GM18499 (cell line): ENCODE measurements around the gene ZNF397.
"Not testable (repeated sequence)": the region's sequence is repeated elsewhere in the genome, so short reads cannot be mapped to it uniquely, and the experiment has no call there.

Source experiments
- ATAC-seq: cut with Tn5 transposase; IDR thresholded peaks from one replicate; pipeline ENCODE4 v1.9.1; 2021; ENCODE audit warnings: moderate number of reproducible peaks; ENCODE audit not compliant: insufficient read depth, unreplicated experiment

Gene ZNF397

GRCh38 chr18:35240664-35241447 is at the start of gene ZNF397:
ZNF397 (plus strand) TSS chr18:35241034; CDS start chr18:35242471, 1,437 bp downstream.
- ATAC-seq = peak; percentile 87

GRCh38 chr18:35191698-35192025 is 49.2 kb upstream of the ZNF397 start:
- ATAC-seq = no peak

- no peak for ATAC-seq
These were observed 48.4 kb upstream of the ZNF397 start for GRCh38 chr18:35192415-35192814.

GRCh38 chr18:35193316-35193715 is 47.5 kb upstream of the ZNF397 start:
- ATAC-seq = no peak

DNA sequence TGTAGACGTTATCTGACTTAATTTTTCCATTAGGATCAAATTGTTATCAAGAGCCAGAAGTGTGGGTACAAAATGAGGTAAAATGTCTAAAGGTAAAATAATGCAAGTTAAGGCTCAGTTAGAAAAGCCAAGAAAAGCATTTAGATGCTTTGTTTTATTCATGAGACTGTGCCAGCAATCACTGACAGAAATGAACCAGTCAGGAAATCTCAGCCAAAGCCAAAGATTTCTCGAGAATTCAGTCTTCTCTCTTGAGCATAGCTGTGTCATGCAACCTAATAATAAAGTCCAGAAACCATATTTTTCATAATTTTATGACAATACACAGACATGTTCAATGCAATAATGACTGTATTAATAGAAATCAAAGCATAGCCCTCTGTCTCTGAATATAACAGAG is 43.5 kb upstream of the ZNF397 start:
- no peak for ATAC-seq

- no peak for ATAC-seq
These were observed 39.4 kb upstream of the ZNF397 start for GRCh38 chr18:35201256-35201931.

DNA sequence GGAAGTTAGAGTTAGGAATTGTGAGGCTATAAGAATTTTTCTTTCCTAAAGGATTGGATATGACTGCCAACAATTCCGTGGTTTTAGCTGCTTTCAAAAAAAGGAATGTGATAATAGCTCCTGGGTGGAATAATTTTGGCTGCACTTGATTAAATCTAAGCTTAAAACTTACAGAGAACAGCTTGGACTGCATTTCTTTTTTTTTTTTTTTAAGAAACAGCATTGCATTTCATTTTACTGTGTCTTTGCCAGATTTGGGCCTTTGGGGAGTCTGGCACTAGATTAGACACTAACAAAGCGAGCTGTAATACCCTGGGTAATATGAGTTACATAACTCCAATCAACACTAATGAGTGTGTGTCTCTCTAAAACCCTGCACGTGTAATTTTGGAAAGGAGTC is 37.8 kb upstream of the ZNF397 start:
- ATAC-seq = no peak

GRCh38 chr18:35205199-35205712 is 35.6 kb upstream of the ZNF397 start:
- ATAC-seq = no peak

DNA sequence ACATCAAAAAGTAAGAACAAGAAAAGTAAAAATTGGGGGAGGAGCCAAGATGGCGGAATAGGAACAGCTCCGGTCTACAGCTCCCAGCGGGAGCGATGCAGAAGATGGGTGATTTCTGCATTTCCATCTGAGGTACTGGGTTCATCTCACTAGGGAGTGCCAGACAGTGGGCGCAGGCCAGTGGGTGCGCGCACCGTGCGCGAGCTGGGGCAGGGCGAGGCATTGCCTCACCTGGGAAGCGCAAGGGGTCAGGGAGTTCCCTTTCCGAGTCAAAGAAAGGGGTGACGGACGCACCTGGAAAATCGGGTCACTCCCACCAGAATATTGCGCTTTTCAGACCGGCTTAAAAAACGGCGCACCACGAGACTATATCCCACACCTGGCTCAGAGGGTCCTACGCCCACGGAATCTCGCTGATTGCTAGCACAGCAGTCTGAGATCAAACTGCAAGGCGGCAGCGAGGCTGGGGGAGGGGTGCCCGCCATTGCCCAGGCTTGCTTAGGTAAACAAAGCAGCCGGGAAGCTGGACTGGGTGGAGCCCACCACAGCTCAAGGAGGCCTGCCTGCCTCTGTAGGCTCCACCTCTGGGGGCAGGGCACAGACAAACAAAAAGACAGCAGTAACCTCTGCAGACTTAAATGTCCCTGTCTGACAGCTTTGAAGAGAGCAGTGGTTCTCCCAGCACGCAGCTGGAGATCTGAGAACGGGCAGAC is 34.9 kb upstream of the ZNF397 start:
- ATAC-seq = not testable (repeated sequence)

- no peak for ATAC-seq
These were observed 25.8 kb upstream of the ZNF397 start for GRCh38 chr18:35215026-35215425.

DNA sequence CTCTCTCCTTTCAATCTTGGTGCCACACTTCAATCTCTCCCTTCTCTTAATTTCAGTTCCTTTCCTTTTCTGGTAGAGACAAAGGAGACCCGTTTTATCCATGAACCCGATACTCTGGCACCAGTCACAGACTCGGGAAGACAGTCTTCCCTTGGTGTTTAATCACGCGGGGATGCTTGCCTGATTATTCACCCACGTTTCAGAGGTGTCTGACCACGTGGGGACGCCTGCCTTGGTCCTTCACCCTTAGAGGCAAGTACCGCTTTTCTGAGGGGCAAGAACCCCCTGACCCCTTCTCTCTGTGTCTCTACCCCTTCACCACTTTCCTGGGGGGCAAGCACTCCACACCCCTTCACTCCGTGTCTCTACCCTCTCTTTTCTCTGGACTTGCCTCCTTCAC is 24.2 kb upstream of the ZNF397 start:
- ATAC-seq = not testable (repeated sequence)

DNA sequence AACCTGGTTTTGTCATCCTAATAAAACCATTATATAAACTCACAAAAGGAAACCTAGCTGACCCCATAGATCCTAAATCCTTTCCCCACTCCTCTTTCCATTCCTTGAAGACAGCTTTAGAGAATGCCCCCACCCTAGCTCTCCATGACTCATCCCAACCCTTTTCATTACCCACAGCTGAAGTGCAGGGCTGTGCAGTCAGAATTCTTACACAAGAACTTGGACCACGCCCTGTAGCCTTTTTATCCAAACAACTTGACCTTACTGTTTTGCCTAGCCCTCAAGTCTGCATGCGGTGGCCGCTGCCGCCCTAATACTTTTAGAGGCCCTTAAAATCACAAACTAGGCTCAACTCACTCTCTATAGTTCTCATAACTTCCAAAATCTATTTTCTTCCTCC is 21.5 kb upstream of the ZNF397 start:
- ATAC-seq = not testable (repeated sequence)

DNA sequence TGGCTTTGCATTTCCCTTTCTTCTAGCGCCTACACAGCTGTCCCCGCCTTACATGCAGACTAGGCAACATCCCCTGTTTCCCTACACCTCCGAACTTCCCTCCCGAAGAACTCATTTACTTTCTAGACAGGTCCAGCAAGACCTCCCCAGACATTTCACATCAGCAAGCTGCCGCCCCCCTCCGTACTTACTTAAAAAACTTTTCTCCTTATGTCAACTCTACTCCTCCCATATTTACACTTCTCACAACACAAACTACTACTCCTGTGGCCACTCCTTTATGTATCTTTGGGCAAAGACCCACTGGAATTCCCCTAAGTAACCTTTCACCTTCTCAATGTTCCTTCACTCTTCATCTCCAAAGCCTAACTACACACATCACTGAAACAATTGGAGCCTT is 20.4 kb upstream of the ZNF397 start:
- ATAC-seq = no peak

GRCh38 chr18:35223797-35224196 is 17.0 kb upstream of the ZNF397 start:
- no peak for ATAC-seq

- no peak for ATAC-seq
These were observed 13.6 kb upstream of the ZNF397 start for GRCh38 chr18:35227254-35227653.

DNA sequence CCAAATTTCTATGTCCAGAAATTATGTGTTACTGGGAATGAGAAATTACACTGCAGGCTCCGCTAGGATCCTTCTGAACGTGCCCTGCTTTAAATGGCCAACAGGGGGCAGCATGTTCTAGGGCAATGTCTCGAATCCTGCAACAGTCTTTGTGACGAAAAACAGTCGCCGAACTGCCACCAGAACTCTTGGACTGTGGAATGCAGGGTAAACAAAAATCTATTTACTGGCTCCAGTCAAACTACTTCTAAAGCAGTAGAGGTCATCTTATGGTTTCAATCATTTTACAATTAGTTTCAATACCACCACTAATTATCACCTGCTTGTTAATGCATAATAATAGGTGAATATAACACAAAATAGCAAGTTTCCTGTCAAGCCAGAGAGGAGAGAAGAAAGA is 9.8 kb upstream of the ZNF397 start:
- ATAC-seq = peak; percentile 70

DNA sequence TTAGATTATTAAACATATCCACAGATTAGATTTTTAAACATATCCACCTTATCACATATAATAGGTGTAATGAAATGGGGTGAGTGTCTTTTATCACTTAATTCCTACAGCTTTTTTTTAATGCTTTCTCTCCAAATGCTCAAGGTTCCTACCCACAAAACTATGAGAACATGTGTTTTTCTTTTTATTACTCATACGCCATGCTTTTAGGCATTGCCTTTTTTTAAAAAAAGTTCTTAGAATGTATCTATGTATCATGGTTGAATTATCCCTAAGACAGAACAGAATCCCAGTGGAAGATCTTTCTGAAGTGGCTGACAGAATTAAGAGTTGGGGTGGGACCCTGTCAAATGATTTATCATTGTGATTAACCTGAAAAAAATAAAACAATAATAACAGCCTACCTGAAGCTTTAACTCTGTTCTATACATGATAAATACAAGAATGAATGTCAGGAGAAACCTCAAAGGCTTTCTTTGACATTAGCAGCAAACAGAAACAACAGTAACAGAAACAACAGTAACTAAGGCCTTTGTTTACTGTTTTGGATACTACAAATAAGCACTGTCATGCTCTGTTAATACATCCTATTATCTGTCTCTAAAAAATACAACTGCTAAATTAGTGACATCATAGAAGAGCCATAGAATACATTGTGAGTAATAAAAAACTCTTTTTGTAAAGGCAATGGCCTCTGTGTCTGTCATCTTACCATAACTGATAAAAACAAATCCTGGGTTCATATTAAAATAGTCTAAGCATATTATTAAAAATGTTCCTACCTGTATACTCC is 4.1 kb upstream of the ZNF397 start:
- no peak for ATAC-seq

DNA sequence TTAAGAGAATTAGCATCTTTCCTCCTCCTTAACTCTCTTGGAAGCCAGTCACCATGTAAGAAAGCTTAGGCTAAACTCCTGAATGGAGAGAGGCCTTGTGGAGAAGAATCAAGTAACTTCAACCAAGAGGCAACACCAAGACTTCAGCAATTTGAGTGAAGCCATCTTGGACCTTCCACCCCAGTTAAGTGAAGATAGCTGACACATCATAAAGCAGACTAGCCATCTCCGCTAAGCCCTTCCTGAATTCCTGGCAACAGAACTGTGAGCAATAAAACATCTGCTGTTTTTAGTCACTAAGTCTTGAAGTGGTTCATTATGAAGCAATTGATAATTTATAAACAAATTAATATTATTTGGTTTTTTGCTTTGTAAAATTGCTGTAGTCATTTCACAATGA is 1.5 kb upstream of the ZNF397 start:
- no peak for ATAC-seq

DNA sequence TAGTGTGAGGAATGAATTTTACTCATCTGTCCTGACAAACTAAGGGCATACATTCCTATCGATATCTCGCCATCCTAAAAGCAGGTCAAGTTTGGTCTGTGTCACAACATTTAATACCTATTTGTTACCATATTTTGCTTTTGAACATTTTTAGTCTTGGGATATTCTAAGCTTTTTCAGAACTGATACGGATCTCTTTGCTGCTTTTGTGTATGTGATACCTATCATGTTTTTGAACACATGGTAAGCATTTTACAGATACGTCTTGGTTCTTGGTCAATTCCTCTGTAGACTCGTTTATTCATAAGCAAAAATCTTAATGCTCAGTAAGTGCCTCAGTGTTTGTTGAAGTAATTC is 592 bp downstream of the ZNF397 start:
- ATAC-seq = no peak

GRCh38 chr18:35242426-35242825 is 1.6 kb downstream of the ZNF397 start:
- no peak for ATAC-seq
